Thyroid gland (tissue), 4 donors: ENCODE measurements around the gene GRIP1.

ENCODE experiments used
- POLR2A ChIP-seq, 2 donors: fragments of 450-650 bp; IDR thresholded peaks; one replicate each; pipeline ENCODE4 v1.6.1; 2017; ENCODE audit warnings: antibody characterized with exemption in 2 of 2, mild to moderate bottlenecking in 2 of 2, moderate library complexity in 1 of 2
- TF ChIP-seq, protein P1 (sequence below), 6 experiments: fragments of 200-600 bp in 3 of 6; fragments of 450-650 bp in 3 of 6; sonication (generic) in 3 of 6; IDR thresholded peaks; one replicate each; pipeline ENCODE4 v1.5.1; 2016 to 2019; ENCODE audit warnings: antibody characterized with exemption in 6 of 6, mild to moderate bottlenecking in 2 of 6, inconsistent platforms in 1 of 6, moderate library complexity in 1 of 6

DNA sequence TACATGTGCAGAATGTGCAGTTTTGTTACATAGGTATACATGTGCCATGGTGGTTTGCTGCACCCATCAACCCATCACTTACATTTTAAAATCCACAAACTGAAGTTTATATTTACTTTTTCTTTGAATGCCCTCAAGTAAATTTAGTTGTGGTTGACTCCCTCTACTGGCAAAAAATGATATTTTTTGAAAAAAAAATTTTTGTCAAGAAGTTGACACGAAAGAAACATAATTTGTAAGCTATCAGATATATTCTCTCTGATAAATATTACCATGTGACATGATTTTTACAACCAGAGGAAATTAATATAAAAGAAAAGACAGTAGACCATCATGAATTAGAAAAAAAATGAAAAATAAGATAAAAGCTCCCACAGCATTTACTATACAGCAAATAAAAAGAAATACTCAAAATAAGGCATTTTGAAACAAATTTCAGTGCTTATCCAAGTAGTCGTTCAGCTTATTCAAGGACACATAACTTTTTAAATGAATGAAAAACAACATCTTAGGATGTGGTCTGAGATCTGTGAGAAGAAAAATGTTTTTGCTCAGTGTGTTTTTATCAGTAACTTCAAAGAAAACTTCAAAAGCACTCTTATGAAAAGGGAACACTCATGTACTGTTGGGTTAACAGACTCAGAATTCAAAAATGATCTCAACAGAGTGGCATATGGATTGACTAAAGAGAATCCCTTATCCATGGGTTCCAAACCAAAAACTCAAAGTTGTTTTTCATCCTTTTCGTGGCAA, 30.0 kb upstream of the GRIP1 start:
- TF ChIP-seq, protein P1, sequence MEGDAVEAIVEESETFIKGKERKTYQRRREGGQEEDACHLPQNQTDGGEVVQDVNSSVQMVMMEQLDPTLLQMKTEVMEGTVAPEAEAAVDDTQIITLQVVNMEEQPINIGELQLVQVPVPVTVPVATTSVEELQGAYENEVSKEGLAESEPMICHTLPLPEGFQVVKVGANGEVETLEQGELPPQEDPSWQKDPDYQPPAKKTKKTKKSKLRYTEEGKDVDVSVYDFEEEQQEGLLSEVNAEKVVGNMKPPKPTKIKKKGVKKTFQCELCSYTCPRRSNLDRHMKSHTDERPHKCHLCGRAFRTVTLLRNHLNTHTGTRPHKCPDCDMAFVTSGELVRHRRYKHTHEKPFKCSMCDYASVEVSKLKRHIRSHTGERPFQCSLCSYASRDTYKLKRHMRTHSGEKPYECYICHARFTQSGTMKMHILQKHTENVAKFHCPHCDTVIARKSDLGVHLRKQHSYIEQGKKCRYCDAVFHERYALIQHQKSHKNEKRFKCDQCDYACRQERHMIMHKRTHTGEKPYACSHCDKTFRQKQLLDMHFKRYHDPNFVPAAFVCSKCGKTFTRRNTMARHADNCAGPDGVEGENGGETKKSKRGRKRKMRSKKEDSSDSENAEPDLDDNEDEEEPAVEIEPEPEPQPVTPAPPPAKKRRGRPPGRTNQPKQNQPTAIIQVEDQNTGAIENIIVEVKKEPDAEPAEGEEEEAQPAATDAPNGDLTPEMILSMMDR (IDR thresholded peaks at IDR 0.05): peak in 4 of 6 experiments; percentile 27 to 47 (median 38)
- no peak for TF ChIP-seq POLR2A (IDR thresholded peaks at IDR 0.05)
